GM18858 (cell line): ENCODE data around the gene TACC2.

Source experiments
- ATAC-seq: cut with Tn5 transposase; IDR thresholded peaks from one replicate; pipeline ENCODE4 v1.9.1; 2021; ENCODE audit not compliant: unreplicated experiment

TACC2 gene

GRCh38 chr10:122116331-122116730 is 127.4 kb downstream of the TACC2 start:
- ATAC-seq, result no peak

- no peak for ATAC-seq
Observed at GRCh38 chr10:122117475-122117874, 128.5 kb downstream of the TACC2 start.

GRCh38 chr10:122120008-122120744 is 131.2 kb downstream of the TACC2 start:
- ATAC-seq, result no peak

GRCh38 chr10:122121059-122121458 is 132.1 kb downstream of the TACC2 start:
- ATAC-seq, result no peak

GRCh38 chr10:122122493-122122892 is 133.5 kb downstream of the TACC2 start:
- ATAC-seq, result no peak

GRCh38 chr10:122123186-122123585 is 134.2 kb downstream of the TACC2 start:
- no peak for ATAC-seq

- no peak for ATAC-seq
Observed at GRCh38 chr10:122124342-122124741, 135.4 kb downstream of the TACC2 start.

GRCh38 chr10:122124808-122125207 is 135.8 kb downstream of the TACC2 start:
- ATAC-seq, result no peak

GRCh38 chr10:122126763-122127659 is 138.0 kb downstream of the TACC2 start:
- no peak for ATAC-seq

- ATAC-seq, result no peak
Observed at GRCh38 chr10:122127943-122128342, 139.0 kb downstream of the TACC2 start.

- no peak for ATAC-seq
Observed at GRCh38 chr10:122128357-122128756, 139.4 kb downstream of the TACC2 start.

GRCh38 chr10:122130474-122131110 is 141.6 kb downstream of the TACC2 start:
- ATAC-seq, result no peak

GRCh38 chr10:122132331-122132755 is 143.4 kb downstream of the TACC2 start:
- no peak for ATAC-seq

GRCh38 chr10:122132882-122133565 is 144.1 kb downstream of the TACC2 start:
- no peak for ATAC-seq

- ATAC-seq, result no peak
Observed at GRCh38 chr10:122135251-122136025, 146.5 kb downstream of the TACC2 start.

- no peak for ATAC-seq
Observed at GRCh38 chr10:122138831-122139625, 150.1 kb downstream of the TACC2 start.

- no peak for ATAC-seq
Observed at GRCh38 chr10:122139627-122140170, 150.7 kb downstream of the TACC2 start.

GRCh38 chr10:122140461-122140902 is 151.5 kb downstream of the TACC2 start:
- no peak for ATAC-seq
